HepG2 (cell line): ENCODE measurements around the gene SDF2. TPM values are rescaled to one million over a fixed set of nuclear protein-coding genes. Genes with fewer than 3 reads are reported as not detected.
A peak's percentile ranks its signal among the peaks of the same experiment; 100 is the strongest.

Experiments
- AHR ChIP-seq: IDR thresholded peaks from 2 replicates; pipeline ENCODE4 v1.6.1; 2018; ENCODE audit warnings: missing genetic modification reagents, missing compliant biosample characterization
- ARID2 ChIP-seq: sonication (generic); formaldehyde crosslinking; IDR thresholded peaks from 2 replicates; pipeline ENCODE4 v1.8.1; 2022; ENCODE audit warnings: mild to moderate bottlenecking, missing genetic modification reagents, borderline replicate concordance
- ARNT2 ChIP-seq: sonication (generic); formaldehyde crosslinking; IDR thresholded peaks from 2 replicates; pipeline ENCODE4 v1.8.0; 2022; ENCODE audit warnings: mild to moderate bottlenecking, low read depth, missing genetic modification reagents, moderate library complexity
- BRD4 ChIP-seq: sonication (generic); formaldehyde crosslinking; IDR thresholded peaks from 2 replicates; pipeline ENCODE4 v1.4.0; 2020; ENCODE audit warnings: missing genetic modification reagents
- CBFB ChIP-seq: sonication (generic); formaldehyde crosslinking; IDR thresholded peaks from 2 replicates; pipeline ENCODE4 v1.4.0; 2020; ENCODE audit warnings: missing genetic modification reagents
- CBX1 ChIP-seq: IDR thresholded peaks from one replicate; pipeline ENCODE4 v1.6.1; 2016; ENCODE audit warnings: antibody characterized with exemption, low read depth
- HCFC1 ChIP-seq: fragments of 150-350 bp; IDR thresholded peaks from 2 replicates; pipeline ENCODE4 v1.6.1; 2014; ENCODE audit warnings: low read depth, low read length
- MBD4 ChIP-seq: IDR thresholded peaks from 2 replicates; pipeline ENCODE4 v1.6.1; 2012; ENCODE audit warnings: low read length, inconsistent platforms, borderline replicate concordance
- MED1 ChIP-seq: sonication (generic); formaldehyde crosslinking; IDR thresholded peaks from 2 replicates; pipeline ENCODE4 v1.4.0; 2020; ENCODE audit warnings: missing genetic modification reagents
- NCOR1 ChIP-seq: fragments of 200-600 bp; sonication (generic); IDR thresholded peaks from 2 replicates; pipeline ENCODE4 v1.7.0; 2017; ENCODE audit warnings: antibody characterized with exemption, low read length, borderline replicate concordance
- NFYC ChIP-seq: IDR thresholded peaks from 2 replicates; pipeline ENCODE4 v1.6.1; 2016; ENCODE audit warnings: missing genetic modification reagents, missing compliant biosample characterization
- POLR2AphosphoS5 ChIP-seq: IDR thresholded peaks from 2 replicates; pipeline ENCODE4 v1.6.1; 2012; ENCODE audit warnings: low read depth, low read length
- RNF2 ChIP-seq: fragments of 450-650 bp; conservative IDR thresholded peaks from 2 replicates; pipeline ENCODE4 v1.6.1; 2016; ENCODE audit warnings: low read depth
- SMARCE1 ChIP-seq: fragments of 450-650 bp; IDR thresholded peaks from 2 replicates; pipeline ENCODE4 v1.6.1; 2017; ENCODE audit warnings: borderline replicate concordance
- SOX6 ChIP-seq, 2 experiments: fragments of 450-650 bp in 1 of 2; sonication (generic) in 1 of 2; formaldehyde crosslinking in 1 of 2; IDR thresholded peaks; 2 replicates each; pipeline versions ENCODE4 v1.4.0 to v1.6.1; 2017 to 2020; ENCODE audit warnings: antibody characterized with exemption in 1 of 2, mild to moderate bottlenecking in 1 of 2, missing genetic modification reagents in 1 of 2
- SRSF4 ChIP-seq: fragments of 200-400 bp; formaldehyde crosslinking; IDR thresholded peaks from one replicate; pipeline ENCODE4 v1.6.1; 2018; ENCODE audit warnings: mild to moderate bottlenecking, low read depth, low read length, moderate library complexity; ENCODE audit not compliant: poor library complexity, severe bottlenecking
- TMF1 ChIP-seq: sonication (generic); formaldehyde crosslinking; IDR thresholded peaks from 2 replicates; pipeline ENCODE4 v1.8.1; 2022; ENCODE audit warnings: low read depth, missing genetic modification reagents
- XRCC5 ChIP-seq: fragments of 200-400 bp; formaldehyde crosslinking; optimal IDR thresholded peaks from 2 replicates; pipeline ENCODE3; 2017; ENCODE audit warnings: mild to moderate bottlenecking, low read length
- ZNF354B ChIP-seq: sonication (generic); formaldehyde crosslinking; IDR thresholded peaks from 2 replicates; pipeline ENCODE4 v1.8.0; 2022; ENCODE audit warnings: mild to moderate bottlenecking, missing genetic modification reagents
- ZNF749 ChIP-seq: sonication (generic); formaldehyde crosslinking; IDR thresholded peaks from 2 replicates; pipeline ENCODE4 v1.8.0; 2022; ENCODE audit warnings: mild to moderate bottlenecking, missing genetic modification reagents, moderate library complexity, borderline replicate concordance
- ZNF878 ChIP-seq: sonication (generic); formaldehyde crosslinking; IDR thresholded peaks from 2 replicates; pipeline ENCODE4 v1.8.1; 2023; ENCODE audit warnings: mild to moderate bottlenecking, missing genetic modification reagents, moderate library complexity
- ZNF883 ChIP-seq: sonication (generic); formaldehyde crosslinking; IDR thresholded peaks from 2 replicates; pipeline ENCODE4 v1.5.1; 2020; ENCODE audit warnings: mild to moderate bottlenecking, missing genetic modification reagents; ENCODE audit errors: not compliant biosample characterization
- polyA plus RNA-seq, 8 experiments: library from polyadenylated mRNA; depleted of rRNA in 3 of 8; stranded (reverse) in 7 of 8; unstranded in 1 of 8; fragments of >200 nt; fragmentation: Illumina TruSeq in 4 of 8; extraction: Trizol in 4 of 8; gene quantifications; 2 replicates each; pipeline versions ENCODE4 v1.2.1 to v1.2.3, GENCODE V29; 2011 to 2016; ENCODE audit warnings: low read depth in 4 of 8, missing spikeins in 1 of 8, mixed read lengths in 1 of 8; ENCODE audit not compliant: insufficient read depth in 1 of 8
- total RNA-seq, 5 experiments: library from RNA; depleted of rRNA; stranded (reverse); fragments of >200 nt; fragmentation: Illumina TruSeq; extraction: Trizol; gene quantifications; 2 replicates each; pipeline ENCODE4 v1.2.3, GENCODE V29; 2016; ENCODE audit warnings: low read depth in 1 of 5
- TF ChIP-seq, protein P1 (sequence below): sonication (generic); formaldehyde crosslinking; IDR thresholded peaks from 2 replicates; pipeline ENCODE4 v1.5.1; 2020; ENCODE audit warnings: missing genetic modification reagents, mild to moderate bottlenecking, borderline replicate concordance
- TF ChIP-seq, protein P2 (sequence below): sonication (generic); formaldehyde crosslinking; IDR thresholded peaks from 2 replicates; pipeline ENCODE4 v1.4.0; 2020; ENCODE audit warnings: mild to moderate bottlenecking, missing genetic modification reagents
- TF ChIP-seq, protein P3 (sequence below): sonication (generic); formaldehyde crosslinking; IDR thresholded peaks from 2 replicates; pipeline ENCODE4 v1.4.0; 2020; ENCODE audit warnings: missing genetic modification reagents
- TF ChIP-seq, protein P4 (sequence below): sonication (generic); formaldehyde crosslinking; IDR thresholded peaks from 2 replicates; pipeline ENCODE4 v1.8.1; 2023; ENCODE audit warnings: mild to moderate bottlenecking, missing genetic modification reagents

Gene SDF2
- total and polyA plus RNA-seq, 2 of the 13 experiments (the other 11 are each of a cell fraction or from before 2014, with no cell fraction given), result 58.2 to 58.4 TPM

DNA sequence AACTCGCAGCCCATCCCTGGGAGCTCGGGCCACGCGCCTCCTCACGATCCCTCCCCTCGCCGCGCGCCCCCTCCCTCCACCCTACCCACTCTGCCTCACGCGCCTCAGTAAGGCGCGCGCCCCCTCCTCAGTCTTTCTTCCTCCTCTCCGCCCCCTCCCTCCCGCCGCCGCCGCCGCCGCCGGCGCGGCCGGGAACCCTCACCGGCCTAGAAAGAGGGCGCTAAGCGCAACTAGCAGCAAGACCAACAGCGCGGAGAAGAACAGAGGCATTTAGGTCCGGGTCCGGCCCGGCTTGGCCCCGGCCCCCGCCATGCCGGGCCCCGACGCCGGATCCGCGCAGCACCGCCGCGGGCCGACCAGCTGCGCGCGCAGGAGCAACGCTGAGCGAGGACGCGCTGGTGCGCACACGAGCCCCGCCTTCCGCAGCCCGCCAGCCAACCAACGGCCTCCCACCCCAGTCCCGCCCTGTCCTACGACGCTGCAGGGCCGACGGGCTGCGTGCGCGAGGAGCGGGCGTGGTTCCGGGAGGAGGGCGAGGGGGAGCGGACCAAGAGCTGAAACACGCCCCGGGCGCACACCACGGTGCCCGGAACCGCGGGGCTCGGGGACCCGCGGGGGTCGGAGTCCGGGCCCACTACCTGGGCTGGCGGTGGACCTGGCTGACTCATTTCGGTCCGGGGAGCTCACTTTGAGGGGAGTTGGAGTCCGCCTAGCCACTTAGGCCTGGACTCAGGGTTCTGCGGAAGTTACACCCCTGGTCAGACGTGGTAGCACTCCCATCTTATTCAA, 16.7 kb downstream of the SDF2 start, which contains the start of gene BLTP2 (continued):
- peak; percentile 71; the same call in 1 of the 2 replicates for TF ChIP-seq ARNT2
- TF ChIP-seq, protein P1, sequence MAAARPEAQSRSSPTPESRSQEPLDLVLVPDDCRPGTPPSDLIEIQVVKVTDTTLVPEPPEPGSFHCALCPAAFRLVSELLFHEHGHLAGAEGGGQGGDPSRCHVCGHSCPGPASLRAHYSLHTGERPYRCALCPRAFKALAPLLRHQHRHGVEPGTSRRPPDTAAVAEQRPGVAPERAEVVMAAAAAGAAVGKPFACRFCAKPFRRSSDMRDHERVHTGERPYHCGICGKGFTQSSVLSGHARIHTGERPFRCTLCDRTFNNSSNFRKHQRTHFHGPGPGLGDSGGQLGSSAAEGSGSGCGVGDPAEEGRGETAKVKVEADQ (CRISPR knock-in tag), result no peak
- TF ChIP-seq XRCC5, result peak; percentile 80
- TF ChIP-seq ARID2 (CRISPR knock-in tag), result peak; percentile 86
- TF ChIP-seq MED1, result peak; percentile 63
- TF ChIP-seq NCOR1, result no peak
- TF ChIP-seq MBD4, result no peak
- TF ChIP-seq BRD4 (CRISPR knock-in tag), result no peak
- TF ChIP-seq ZNF878 (CRISPR knock-in tag), result no peak
- TF ChIP-seq, protein P2, sequence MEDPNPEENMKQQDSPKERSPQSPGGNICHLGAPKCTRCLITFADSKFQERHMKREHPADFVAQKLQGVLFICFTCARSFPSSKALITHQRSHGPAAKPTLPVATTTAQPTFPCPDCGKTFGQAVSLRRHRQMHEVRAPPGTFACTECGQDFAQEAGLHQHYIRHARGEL (CRISPR knock-in tag), result no peak
- peak; percentile 67 for TF ChIP-seq ZNF883 (CRISPR knock-in tag)
- no peak for TF ChIP-seq CBFB (CRISPR knock-in tag)
- peak; percentile 23; the same call in 1 of the 2 replicates for TF ChIP-seq HCFC1
- no peak for TF ChIP-seq CBX1
- no peak for TF ChIP-seq SOX6 (IDR thresholded peaks at IDR 0.05)
- TF ChIP-seq SOX6 (CRISPR knock-in tag; IDR thresholded peaks at IDR 0.05), result peak; percentile 61; the same call in 1 of the 2 replicates
- TF ChIP-seq RNF2, result no peak
- peak; percentile 80; the same call in 1 of the 2 replicates for TF ChIP-seq TMF1 (CRISPR knock-in tag)
- TF ChIP-seq NFYC (CRISPR knock-in tag), result peak; percentile 87
- TF ChIP-seq, protein P3, sequence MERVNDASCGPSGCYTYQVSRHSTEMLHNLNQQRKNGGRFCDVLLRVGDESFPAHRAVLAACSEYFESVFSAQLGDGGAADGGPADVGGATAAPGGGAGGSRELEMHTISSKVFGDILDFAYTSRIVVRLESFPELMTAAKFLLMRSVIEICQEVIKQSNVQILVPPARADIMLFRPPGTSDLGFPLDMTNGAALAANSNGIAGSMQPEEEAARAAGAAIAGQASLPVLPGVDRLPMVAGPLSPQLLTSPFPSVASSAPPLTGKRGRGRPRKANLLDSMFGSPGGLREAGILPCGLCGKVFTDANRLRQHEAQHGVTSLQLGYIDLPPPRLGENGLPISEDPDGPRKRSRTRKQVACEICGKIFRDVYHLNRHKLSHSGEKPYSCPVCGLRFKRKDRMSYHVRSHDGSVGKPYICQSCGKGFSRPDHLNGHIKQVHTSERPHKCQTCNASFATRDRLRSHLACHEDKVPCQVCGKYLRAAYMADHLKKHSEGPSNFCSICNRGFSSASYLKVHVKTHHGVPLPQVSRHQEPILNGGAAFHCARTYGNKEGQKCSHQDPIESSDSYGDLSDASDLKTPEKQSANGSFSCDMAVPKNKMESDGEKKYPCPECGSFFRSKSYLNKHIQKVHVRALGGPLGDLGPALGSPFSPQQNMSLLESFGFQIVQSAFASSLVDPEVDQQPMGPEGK (CRISPR knock-in tag), result peak; percentile 55
- no peak for TF ChIP-seq AHR (CRISPR knock-in tag)
- no peak for TF ChIP-seq SRSF4
- TF ChIP-seq, protein P4, sequence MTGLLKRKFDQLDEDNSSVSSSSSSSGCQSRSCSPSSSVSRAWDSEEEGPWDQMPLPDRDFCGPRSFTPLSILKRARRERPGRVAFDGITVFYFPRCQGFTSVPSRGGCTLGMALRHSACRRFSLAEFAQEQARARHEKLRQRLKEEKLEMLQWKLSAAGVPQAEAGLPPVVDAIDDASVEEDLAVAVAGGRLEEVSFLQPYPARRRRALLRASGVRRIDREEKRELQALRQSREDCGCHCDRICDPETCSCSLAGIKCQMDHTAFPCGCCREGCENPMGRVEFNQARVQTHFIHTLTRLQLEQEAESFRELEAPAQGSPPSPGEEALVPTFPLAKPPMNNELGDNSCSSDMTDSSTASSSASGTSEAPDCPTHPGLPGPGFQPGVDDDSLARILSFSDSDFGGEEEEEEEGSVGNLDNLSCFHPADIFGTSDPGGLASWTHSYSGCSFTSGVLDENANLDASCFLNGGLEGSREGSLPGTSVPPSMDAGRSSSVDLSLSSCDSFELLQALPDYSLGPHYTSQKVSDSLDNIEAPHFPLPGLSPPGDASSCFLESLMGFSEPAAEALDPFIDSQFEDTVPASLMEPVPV, result peak; percentile 93
- TF ChIP-seq ZNF749, result peak; percentile 52; the same call in 1 of the 2 replicates
- TF ChIP-seq SMARCE1, result no peak
- peak; percentile 76 for TF ChIP-seq POLR2AphosphoS5
- TF ChIP-seq ZNF354B (CRISPR knock-in tag), result 0 out of 2 replicates have a peak, but pooled peaks have one; percentile 43
